Measurements from ENCODE around the gene GPC6.
"Not testable (repeated sequence)": the region's sequence is repeated elsewhere in the genome, so short reads cannot be mapped to it uniquely, and the experiment has no call there.

The GPC6 gene

GRCh38 chr13:94300401-94300800, 1073.8 kb downstream of the GPC6 start:
- no peak overlapping the region for H3K4me3 ChIP-seq (ENCODE audit: low read length)
- WGBS (ENCODE audit: insufficient coverage, insufficient read length) = no CpG with 5 or more reads among the region's 4 CpGs
- H3K36me3 ChIP-seq (ENCODE audit: control insufficient read depth, insufficient read depth, low read length) = no peaks in the 10 kb centered on the region
- H3K4me1 ChIP-seq (ENCODE audit: control insufficient read depth, insufficient read depth, low read length) = 0 out of 2 replicates have a peak, but pooled peaks cover 2% of the 10 kb centered on the region
- H3K9me3 ChIP-seq (ENCODE audit: control insufficient read depth, insufficient read depth, low read length) = no peaks in the 10 kb centered on the region
- H3K27me3 ChIP-seq (ENCODE audit: control insufficient read depth, insufficient read depth, low read length) = no peaks in the 10 kb centered on the region
- DNase-seq (ENCODE audit: low read depth, low spot score) = no peak
- H3K27ac ChIP-seq (ENCODE audit: low read length) = no peak overlapping the region

- no peak for DNase-seq (ENCODE audit: low read depth, low spot score)
- no peaks in the 10 kb centered on the region for H3K27me3 ChIP-seq (ENCODE audit: control insufficient read depth, insufficient read depth, low read length)
- no CpG with 5 or more reads among the region's 1 CpG for WGBS (ENCODE audit: insufficient coverage, insufficient read length)
- no peak overlapping the region for H3K4me3 ChIP-seq (ENCODE audit: low read length)
- no peak overlapping the region for H3K27ac ChIP-seq (ENCODE audit: low read length)
- 0 out of 2 replicates have a peak, but pooled peaks cover 2% of the 10 kb centered on the region for H3K4me1 ChIP-seq (ENCODE audit: control insufficient read depth, insufficient read depth, low read length)
- H3K36me3 ChIP-seq (ENCODE audit: control insufficient read depth, insufficient read depth, low read length) = no peaks in the 10 kb centered on the region
- no peaks in the 10 kb centered on the region for H3K9me3 ChIP-seq (ENCODE audit: control insufficient read depth, insufficient read depth, low read length)
These were observed 1074.9 kb downstream of the GPC6 start for GRCh38 chr13:94301487-94301886.

GRCh38 chr13:94302847-94303565, 1076.4 kb downstream of the GPC6 start:
- no CpG with 5 or more reads among the region's 20 CpGs for WGBS (ENCODE audit: insufficient coverage, insufficient read length)

GRCh38 chr13:94303644-94304174, 1077.1 kb downstream of the GPC6 start:
- no peak overlapping the region for H3K4me3 ChIP-seq (ENCODE audit: low read length)
- H3K4me1 ChIP-seq (ENCODE audit: control insufficient read depth, insufficient read depth, low read length) = 0 out of 2 replicates have a peak, but pooled peaks cover 2% of the 10 kb centered on the region
- WGBS (ENCODE audit: insufficient coverage, insufficient read length) = no CpG with 5 or more reads among the region's 7 CpGs
- no peak for DNase-seq (ENCODE audit: low read depth, low spot score)
- H3K9me3 ChIP-seq (ENCODE audit: control insufficient read depth, insufficient read depth, low read length) = no peaks in the 10 kb centered on the region
- H3K27me3 ChIP-seq (ENCODE audit: control insufficient read depth, insufficient read depth, low read length) = no peaks in the 10 kb centered on the region
- H3K36me3 ChIP-seq (ENCODE audit: control insufficient read depth, insufficient read depth, low read length) = no peaks in the 10 kb centered on the region
- H3K27ac ChIP-seq (ENCODE audit: low read length) = no peak overlapping the region

More at GRCh38 chr13:94302847-94303565, 1076.4 kb downstream of the GPC6 start:
- not testable (repeated sequence) for H3K27ac ChIP-seq (ENCODE audit: low read length); H3K27me3 ChIP-seq (ENCODE audit: control insufficient read depth, insufficient read depth, low read length); H3K9me3 ChIP-seq (ENCODE audit: control insufficient read depth, insufficient read depth, low read length); H3K4me3 ChIP-seq (ENCODE audit: low read length); H3K36me3 ChIP-seq (ENCODE audit: control insufficient read depth, insufficient read depth, low read length); H3K4me1 ChIP-seq (ENCODE audit: control insufficient read depth, insufficient read depth, low read length); DNase-seq (ENCODE audit: low read depth, low spot score)

GRCh38 chr13:94305033-94305432, 1078.4 kb downstream of the GPC6 start:
- Histone ChIP-seq H3K4me3 (ENCODE audit: low read length) (no peak overlapping the region), H3K27me3 (ENCODE audit: control insufficient read depth, insufficient read depth, low read length) (no peaks in the 10 kb centered on the region), H3K9me3 (ENCODE audit: control insufficient read depth, insufficient read depth, low read length) (no peaks in the 10 kb centered on the region), H3K4me1 (ENCODE audit: control insufficient read depth, insufficient read depth, low read length) (0 out of 2 replicates have a peak, but pooled peaks cover 2% of the 10 kb centered on the region), H3K36me3 (ENCODE audit: control insufficient read depth, insufficient read depth, low read length) (no peaks in the 10 kb centered on the region), H3K27ac (ENCODE audit: low read length) (no peak overlapping the region)
- WGBS (ENCODE audit: insufficient coverage, insufficient read length) = no CpG with 5 or more reads among the region's 2 CpGs
- no peak for DNase-seq (ENCODE audit: low read depth, low spot score)

- no peaks in the 10 kb centered on the region for H3K27me3 ChIP-seq (ENCODE audit: control insufficient read depth, insufficient read depth, low read length)
- no peak overlapping the region for H3K27ac ChIP-seq (ENCODE audit: low read length)
- no peak overlapping the region for H3K4me3 ChIP-seq (ENCODE audit: low read length)
- DNase-seq (ENCODE audit: low read depth, low spot score) = no peak
- H3K9me3 ChIP-seq (ENCODE audit: control insufficient read depth, insufficient read depth, low read length) = no peaks in the 10 kb centered on the region
- H3K36me3 ChIP-seq (ENCODE audit: control insufficient read depth, insufficient read depth, low read length) = no peaks in the 10 kb centered on the region
- whole genome bisulfite sequencing (ENCODE audit: insufficient coverage, insufficient read length) = no CpG with 5 or more reads among the region's 1 CpG
- H3K4me1 ChIP-seq (ENCODE audit: control insufficient read depth, insufficient read depth, low read length) = 0 out of 2 replicates have a peak, but pooled peaks cover 2% of the 10 kb centered on the region
These were observed 1078.9 kb downstream of the GPC6 start for GRCh38 chr13:94305463-94305862.

GRCh38 chr13:94305934-94306333, 1079.3 kb downstream of the GPC6 start:
- WGBS (ENCODE audit: insufficient coverage, insufficient read length) = no CpG with 5 or more reads among the region's 4 CpGs
- Histone ChIP-seq H3K9me3 (ENCODE audit: control insufficient read depth, insufficient read depth, low read length) (no peaks in the 10 kb centered on the region), H3K4me1 (ENCODE audit: control insufficient read depth, insufficient read depth, low read length) (0 out of 2 replicates have a peak, but pooled peaks cover 2% of the 10 kb centered on the region), H3K27ac (ENCODE audit: low read length) (no peak overlapping the region), H3K4me3 (ENCODE audit: low read length) (no peak overlapping the region), H3K36me3 (ENCODE audit: control insufficient read depth, insufficient read depth, low read length) (no peaks in the 10 kb centered on the region), H3K27me3 (ENCODE audit: control insufficient read depth, insufficient read depth, low read length) (no peaks in the 10 kb centered on the region)
- DNase-seq (ENCODE audit: low read depth, low spot score) = no peak

- no CpG with 5 or more reads among the region's 4 CpGs for WGBS (ENCODE audit: insufficient coverage, insufficient read length)
- no peak overlapping the region for H3K27ac ChIP-seq (ENCODE audit: low read length)
These were observed 1082.2 kb downstream of the GPC6 start for GRCh38 chr13:94308832-94309231.

GRCh38 chr13:94309576-94309975, 1083.0 kb downstream of the GPC6 start:
- H3K36me3 ChIP-seq (ENCODE audit: control insufficient read depth, insufficient read depth, low read length) = no peaks in the 10 kb centered on the region
- H3K4me1 ChIP-seq (ENCODE audit: control insufficient read depth, insufficient read depth, low read length) = peaks cover 4% of the 10 kb centered on the region
- no peak for DNase-seq (ENCODE audit: low read depth, low spot score)
- no peak overlapping the region for H3K27ac ChIP-seq (ENCODE audit: low read length)
- H3K27me3 ChIP-seq (ENCODE audit: control insufficient read depth, insufficient read depth, low read length) = no peaks in the 10 kb centered on the region
- H3K4me3 ChIP-seq (ENCODE audit: low read length) = no peak overlapping the region
- no peaks in the 10 kb centered on the region for H3K9me3 ChIP-seq (ENCODE audit: control insufficient read depth, insufficient read depth, low read length)
- WGBS (ENCODE audit: insufficient coverage, insufficient read length) = no CpG with 5 or more reads among the region's 3 CpGs

More at GRCh38 chr13:94308832-94309231, 1082.2 kb downstream of the GPC6 start:
- Histone ChIP-seq H3K27me3 (ENCODE audit: control insufficient read depth, insufficient read depth, low read length) (no peaks in the 10 kb centered on the region), H3K36me3 (ENCODE audit: control insufficient read depth, insufficient read depth, low read length) (no peaks in the 10 kb centered on the region), H3K4me1 (ENCODE audit: control insufficient read depth, insufficient read depth, low read length) (peaks cover 4% of the 10 kb centered on the region), H3K4me3 (ENCODE audit: low read length) (no peak overlapping the region), H3K9me3 (ENCODE audit: control insufficient read depth, insufficient read depth, low read length) (no peaks in the 10 kb centered on the region)
- no peak for DNase-seq (ENCODE audit: low read depth, low spot score)

- no peak overlapping the region for H3K4me3 ChIP-seq (ENCODE audit: low read length)
- no peak for DNase-seq (ENCODE audit: low read depth, low spot score)
- peaks cover 4% of the 10 kb centered on the region for H3K4me1 ChIP-seq (ENCODE audit: control insufficient read depth, insufficient read depth, low read length)
- no peaks in the 10 kb centered on the region for H3K36me3 ChIP-seq (ENCODE audit: control insufficient read depth, insufficient read depth, low read length)
- no peaks in the 10 kb centered on the region for H3K27me3 ChIP-seq (ENCODE audit: control insufficient read depth, insufficient read depth, low read length)
- H3K27ac ChIP-seq (ENCODE audit: low read length) = no peak overlapping the region
- no peaks in the 10 kb centered on the region for H3K9me3 ChIP-seq (ENCODE audit: control insufficient read depth, insufficient read depth, low read length)
- no CpG with 5 or more reads among the region's 8 CpGs for WGBS (ENCODE audit: insufficient coverage, insufficient read length)
These were observed 1083.6 kb downstream of the GPC6 start for GRCh38 chr13:94309997-94310855.

All from iPS DF 6.9 (cell line).